Myocyte (in vitro differentiated cells): ENCODE data around the gene NFE2L3. TPM values are rescaled to one million over a fixed set of nuclear protein-coding genes. Genes with fewer than 3 reads are reported as not detected.
A peak's percentile ranks its signal among the peaks of the same experiment; 100 is the strongest.
"Not testable (repeated sequence)": the region's sequence is repeated elsewhere in the genome, so short reads cannot be mapped to it uniquely, and the experiment has no call there.

Source experiments
- DNase-seq: peaks from one replicate; pipeline ENCODE4 v3.0.0-alpha.2; 2012; ENCODE audit warnings: low read depth
- total RNA-seq: library from RNA; depleted of rRNA; stranded (reverse); fragments of >200 nt; gene quantifications from 2 replicates; pipeline ENCODE4 v1.2.3, GENCODE V29; 2014

The NFE2L3 gene
- total RNA-seq, 1 donor from 2014 or later, result 0.88 TPM

DNA sequence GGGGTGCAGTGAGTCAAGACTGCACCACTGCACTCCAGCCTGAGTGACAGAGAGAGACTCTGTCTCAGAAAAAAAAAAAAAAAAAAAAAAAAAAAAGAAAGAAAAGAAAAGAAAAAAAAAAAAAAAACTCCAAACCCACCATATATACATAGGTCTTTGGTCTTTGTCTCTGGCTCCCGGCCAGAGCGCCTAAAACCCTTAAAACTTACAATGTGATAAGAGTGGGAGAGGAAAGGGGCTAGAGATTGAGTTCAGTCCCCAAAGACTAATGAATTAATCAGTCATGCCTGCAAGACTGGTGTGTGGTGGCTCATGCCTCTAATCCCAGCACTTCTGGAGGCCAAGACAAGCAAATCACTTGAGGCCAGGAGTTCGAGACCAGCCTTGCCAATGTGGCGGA is 6.8 kb upstream of the NFE2L3 start:
- no peak for DNase-seq

GRCh38 chr7:26147030-26147429 is 5.0 kb upstream of the NFE2L3 start:
- DNase-seq, result no peak

DNA sequence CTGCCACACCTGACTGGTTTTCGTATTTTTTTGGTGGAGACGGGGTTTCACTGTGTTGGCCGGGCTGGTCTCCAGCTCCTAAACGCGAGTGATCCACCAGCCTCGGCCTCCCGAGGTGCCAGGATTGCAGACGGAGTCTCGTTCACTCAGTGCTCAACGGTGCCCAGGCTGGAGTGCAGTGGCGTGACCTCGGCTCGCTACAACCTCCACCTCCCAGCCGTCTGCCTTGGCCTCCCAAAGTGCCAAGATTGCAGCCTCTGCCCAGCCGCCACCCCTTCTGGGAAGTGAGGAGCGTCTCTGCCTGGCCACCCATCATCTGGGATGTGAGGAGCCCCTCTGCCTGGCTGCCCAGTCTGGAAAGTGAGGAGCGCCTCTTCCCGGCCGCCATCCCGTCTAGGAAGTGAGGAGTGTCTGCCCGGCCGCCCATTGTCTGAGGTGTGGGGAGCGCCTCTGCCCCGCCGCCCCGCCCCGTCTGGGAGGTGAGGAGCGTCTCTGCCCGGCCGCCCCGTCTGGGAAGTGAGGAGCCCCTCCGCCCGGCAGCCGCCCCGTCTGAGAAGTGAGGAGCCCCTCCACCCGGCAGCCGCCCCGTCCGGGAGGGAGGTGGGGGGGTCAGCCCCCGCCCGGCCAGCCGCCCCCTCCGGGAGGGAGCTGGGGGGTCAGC is 4.2 kb upstream of the NFE2L3 start:
- DNase-seq, result not testable (repeated sequence)

- DNase-seq, result not testable (repeated sequence)
Measured at GRCh38 chr7:26148307-26148700, 3.7 kb upstream of the NFE2L3 start.

DNA sequence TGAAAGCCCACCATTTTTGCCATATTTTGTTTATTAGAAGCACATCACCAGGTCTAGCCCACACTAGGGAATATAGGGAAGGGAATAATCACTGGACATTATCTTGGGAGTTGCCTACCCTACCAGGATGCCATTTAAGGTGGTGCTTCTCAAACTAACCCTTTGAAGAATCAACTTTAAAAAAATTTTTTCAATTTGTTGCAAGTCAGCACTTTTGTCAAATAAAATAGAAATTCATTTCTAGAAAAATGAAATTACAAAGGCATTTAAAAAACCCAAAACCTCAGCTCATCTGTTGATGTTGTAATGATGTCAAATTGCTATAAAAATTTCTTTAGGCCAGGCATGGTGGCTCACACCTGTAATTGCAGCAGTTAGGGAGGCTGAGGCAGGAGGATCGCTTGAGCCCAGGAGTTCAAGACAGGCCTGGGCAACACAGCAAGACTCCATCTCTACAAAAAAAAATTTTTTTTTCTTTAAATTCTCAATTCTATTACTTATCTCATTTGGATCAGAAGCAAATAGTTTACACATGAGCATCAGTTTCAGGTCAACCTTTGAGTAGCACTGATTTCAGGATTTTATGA is 2.5 kb upstream of the NFE2L3 start:
- DNase-seq, result no peak

GRCh38 chr7:26151096-26151495 is 902 bp upstream of the NFE2L3 start:
- no peak for DNase-seq

- no peak for DNase-seq
Measured at GRCh38 chr7:26151650-26151952, 397 bp upstream of the NFE2L3 start.

GRCh38 chr7:26152782-26153240 is 813 bp downstream of the NFE2L3 start:
- DNase-seq, result not testable (repeated sequence)

DNA sequence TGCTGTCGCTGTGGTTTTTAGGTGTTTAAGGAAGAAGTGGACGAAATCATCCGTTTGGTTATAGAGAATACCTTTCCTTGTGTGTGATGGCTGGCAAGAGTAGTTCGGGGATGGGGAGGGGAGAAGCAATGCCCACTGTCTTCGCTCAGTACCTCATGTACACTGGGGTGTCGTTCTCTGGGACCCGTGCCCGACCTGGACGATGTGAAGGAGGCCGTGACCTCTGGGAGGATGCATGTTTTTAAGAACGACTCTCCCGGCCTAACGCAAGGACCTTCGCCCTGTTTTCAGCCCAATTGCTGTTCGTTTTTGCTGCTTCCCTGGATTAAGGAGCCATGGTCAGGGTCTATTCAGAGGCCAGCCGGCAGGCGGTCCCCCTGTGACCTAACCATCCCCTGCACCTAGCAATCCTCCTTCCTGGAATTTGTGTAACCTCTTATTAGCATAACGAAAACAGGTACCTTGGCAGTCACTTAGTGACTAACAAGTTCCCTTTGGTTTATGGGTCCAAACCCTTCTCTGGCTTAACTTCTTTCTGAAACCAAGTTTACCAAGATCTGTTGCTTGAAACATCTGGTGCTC is 1.3 kb downstream of the NFE2L3 start:
- DNase-seq, result no peak

GRCh38 chr7:26153823-26154783 is 2.1 kb downstream of the NFE2L3 start:
- DNase-seq, result no peak

GRCh38 chr7:26155531-26156375 is 3.8 kb downstream of the NFE2L3 start:
- peak; percentile 24 for DNase-seq

- DNase-seq, result peak; percentile 76
Measured at GRCh38 chr7:26156451-26157420, 4.7 kb downstream of the NFE2L3 start.

DNA sequence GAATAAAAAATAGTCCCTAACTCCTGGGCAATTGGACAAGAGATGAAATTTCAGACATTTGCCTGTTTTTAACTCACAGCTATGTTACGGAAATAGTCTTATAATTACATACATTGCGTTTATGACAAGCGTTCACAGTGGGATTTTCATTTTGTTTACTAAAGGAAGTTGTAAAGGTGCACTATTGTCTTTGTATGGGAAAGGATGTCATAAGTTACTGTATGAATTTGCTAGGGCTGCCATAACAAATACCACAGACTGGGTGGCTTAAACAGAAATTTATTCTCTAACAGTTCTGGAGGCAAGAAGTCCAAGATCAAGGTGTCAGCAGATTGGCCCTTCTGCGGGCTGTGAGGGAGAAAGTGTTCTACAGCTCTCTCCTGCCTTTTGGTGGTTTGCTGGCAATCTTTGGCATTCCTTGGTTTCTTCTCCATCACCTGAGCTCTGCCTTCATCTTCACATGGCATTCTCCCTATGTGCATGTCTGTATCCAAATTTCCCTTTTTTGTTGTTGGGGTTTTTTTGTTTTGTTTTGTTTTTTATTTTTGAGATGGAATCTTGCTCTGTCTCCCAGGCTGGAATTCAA is 5.6 kb downstream of the NFE2L3 start:
- DNase-seq, result no peak

DNA sequence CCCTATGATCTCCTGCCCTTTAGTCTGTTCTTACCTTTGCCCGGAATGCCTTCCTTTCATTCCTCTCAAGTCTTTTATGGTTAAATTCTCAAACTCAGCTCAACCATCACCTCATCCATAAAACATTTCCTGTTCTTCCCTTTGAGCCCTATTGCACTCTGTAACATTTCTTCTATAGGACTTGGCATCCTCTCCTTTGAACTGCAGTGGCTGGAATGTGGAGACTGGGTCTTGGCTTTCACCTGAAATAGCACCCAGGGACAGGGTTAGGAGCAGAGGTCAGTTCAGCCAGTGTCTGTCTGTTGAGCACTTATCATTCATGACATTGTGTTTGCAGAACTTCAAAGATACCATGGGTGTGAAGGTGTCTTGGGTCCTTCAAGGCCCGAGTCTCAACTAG is 7.2 kb downstream of the NFE2L3 start:
- no peak for DNase-seq

DNA sequence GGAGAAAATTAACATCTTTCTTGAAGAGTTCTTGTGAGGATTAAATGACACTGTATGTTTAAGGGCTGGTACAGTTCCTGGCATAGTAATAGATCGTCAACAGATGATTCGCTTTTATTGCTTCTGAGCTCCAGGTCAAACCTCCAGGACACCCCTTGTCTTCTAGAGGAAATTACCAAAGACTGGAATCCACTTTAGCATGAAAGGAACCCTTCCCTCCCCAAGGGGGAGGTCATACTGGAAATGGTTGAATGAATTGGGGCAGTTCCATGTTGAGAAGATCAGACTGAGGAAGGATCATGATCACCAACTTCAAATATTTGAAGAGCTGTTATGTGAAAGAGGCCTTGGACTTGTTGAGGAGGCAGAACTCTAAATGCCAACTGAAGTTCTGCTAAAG is 8.9 kb downstream of the NFE2L3 start:
- no peak for DNase-seq

DNA sequence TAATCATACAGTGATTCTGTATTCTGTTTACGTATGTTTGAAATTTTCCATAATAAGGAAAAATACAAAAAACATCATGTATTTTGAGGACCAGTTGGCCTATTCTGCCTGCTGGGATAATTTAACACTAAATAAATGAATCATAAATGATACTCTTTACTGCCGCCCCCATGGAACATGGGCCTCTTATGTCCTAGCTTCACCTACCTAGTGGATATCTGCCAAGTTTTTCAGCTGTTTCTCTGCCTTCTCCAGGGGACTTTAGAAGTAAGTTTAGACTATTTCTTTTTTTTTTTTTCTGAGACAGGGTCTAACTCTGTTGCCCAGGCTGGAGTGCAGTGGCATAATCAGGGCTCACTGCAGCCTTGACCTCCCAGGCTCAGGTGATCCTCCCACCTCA is 10.4 kb downstream of the NFE2L3 start:
- peak; percentile 65 for DNase-seq

GRCh38 chr7:26163804-26164203 is 11.8 kb downstream of the NFE2L3 start:
- not testable (repeated sequence) for DNase-seq

DNA sequence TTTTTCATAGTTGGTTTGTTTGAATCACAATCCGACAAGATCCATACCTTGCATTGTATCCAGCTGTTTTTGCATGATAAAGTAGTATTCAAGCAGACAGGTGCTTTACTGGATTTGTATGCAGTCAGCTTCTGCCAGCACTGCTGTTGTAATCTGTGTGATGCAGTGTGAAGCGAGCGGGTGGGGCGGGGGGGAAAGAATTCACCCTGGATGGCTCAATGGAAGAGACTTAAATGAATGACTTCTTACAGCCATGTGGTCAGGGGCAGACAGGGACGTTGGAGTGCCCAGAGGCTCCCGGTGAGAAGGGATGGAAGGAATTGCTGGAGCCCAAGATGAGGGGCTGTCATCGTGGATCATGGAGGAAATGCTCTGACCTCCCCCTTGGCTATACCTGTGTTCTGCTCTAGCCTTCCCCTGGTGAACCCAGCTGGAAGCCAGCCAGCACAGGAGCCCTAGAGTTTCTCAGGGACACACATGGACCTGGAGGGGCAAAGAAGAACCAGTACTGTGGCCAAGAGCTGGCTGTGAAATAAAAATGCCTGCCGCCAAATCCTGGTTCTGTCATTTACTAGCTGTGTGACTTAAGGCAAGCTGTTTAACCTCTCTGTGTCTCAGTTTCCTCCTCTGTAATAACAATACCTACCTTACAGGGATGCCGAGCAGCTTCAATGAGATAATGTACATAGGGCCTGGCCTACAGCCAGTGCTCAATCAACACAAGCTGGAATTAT is 14.1 kb downstream of the NFE2L3 start:
- DNase-seq, result no peak
